Body of pancreas (tissue), 4 donors: ENCODE measurements around the gene ASIC2. TPM values are rescaled to one million over a fixed set of nuclear protein-coding genes. Genes with fewer than 3 reads are reported as not detected.

Source experiments
- ATAC-seq: fragments of 150-250 bp; one replicate; pipeline ENCODE4 v1.9.1; 2016
- DNase-seq, 4 donors: peaks; one replicate each; pipeline ENCODE4 v3.0.0-alpha.2; 2019
- H3K27ac ChIP-seq, 4 donors: fragments of 200-600 bp; sonication (generic); 1 replicate in 3 of 4; 2 replicates in 1 of 4; pipeline versions ENCODE4 v1.5.1 to v1.6.1; 2016 to 2019; ENCODE audit warnings: mild to moderate bottlenecking in 1 of 4, mixed read lengths in 1 of 4, moderate library complexity in 1 of 4
- H3K27me3 ChIP-seq, 2 donors: fragments of 200-600 bp; sonication (generic); one replicate each; pipeline ENCODE4 v1.6.0; 2016; ENCODE audit warnings: mild to moderate bottlenecking in 1 of 2
- H3K36me3 ChIP-seq, 2 donors: fragments of 200-600 bp; sonication (generic); replicated peaks in 1 of 2; 2 replicates each; pipeline ENCODE4 v1.5.1; 2016; ENCODE audit warnings: low read depth in 2 of 2; ENCODE audit not compliant: insufficient read depth in 1 of 2
- H3K4me1 ChIP-seq: fragments of 200-600 bp; sonication (generic); one replicate; pipeline ENCODE4 v1.6.0; 2016
- H3K4me3 ChIP-seq, 2 donors: fragments of 200-600 bp; sonication (generic); 1 replicate in 1 of 2; 2 replicates in 1 of 2; pipeline ENCODE4 v1.5.1; 2016 to 2019
- H3K9me3 ChIP-seq, 3 donors: fragments of 200-600 bp; sonication (generic); 1 replicate in 2 of 3; 2 replicates in 1 of 3; pipeline ENCODE4 v1.5.1; 2016
- CTCF ChIP-seq, 7 experiments: fragments of 450-650 bp in 4 of 7; fragments of 200-600 bp in 3 of 7; sonication (generic) in 3 of 7; IDR thresholded peaks; one replicate each; pipeline ENCODE4 v1.5.1; 2016 to 2019; ENCODE audit warnings: antibody characterized with exemption in 7 of 7
- POLR2A ChIP-seq, 3 donors: fragments of 450-650 bp; IDR thresholded peaks; one replicate each; pipeline ENCODE4 v1.6.1; 2016; ENCODE audit warnings: antibody characterized with exemption in 3 of 3, mild to moderate bottlenecking in 2 of 3
- WGBS, 2 donors: methylation state at CpG; one replicate each; pipeline ENCODE4 v1.1.5; 2017; 5-methylcytosine and 5-hydroxymethylcytosine counted together
- intact Hi-C: fragments of 100-400 bp; cut with DNase I; formaldehyde crosslinking; loops from one replicate; pipeline ENCODE4 v1.15.1; 2023
- total RNA-seq, 2 donors: library from RNA; depleted of rRNA; stranded (reverse); fragments of >200 nt; gene quantifications; one replicate each; pipeline ENCODE4 v1.1.0, GENCODE V29; 2016

ASIC2 gene
- total RNA-seq, 2 donors from 2014 or later, result not detected

GRCh38 chr17:33099252-33099651 is 193.8 kb downstream of the ASIC2 start:
- DNase-seq (no peak), ATAC-seq (no peak)
- Histone ChIP-seq H3K9me3 (no peaks in the 10 kb centered on the region), H3K4me1 (no peaks in the 10 kb centered on the region), H3K27me3 (no peaks in the 10 kb centered on the region), H3K27ac (no peak overlapping the region), H3K4me3 (no peak overlapping the region), H3K36me3 (no peaks in the 10 kb centered on the region)
- WGBS, 2 donors, result 77 to 79% methylated on average over 6 of the region's 6 CpGs
- intact Hi-C loops, result no loop called here
- no peak for TF ChIP-seq POLR2A (IDR thresholded peaks at IDR 0.05)
- no peak for TF ChIP-seq CTCF (IDR thresholded peaks at IDR 0.05)

DNA sequence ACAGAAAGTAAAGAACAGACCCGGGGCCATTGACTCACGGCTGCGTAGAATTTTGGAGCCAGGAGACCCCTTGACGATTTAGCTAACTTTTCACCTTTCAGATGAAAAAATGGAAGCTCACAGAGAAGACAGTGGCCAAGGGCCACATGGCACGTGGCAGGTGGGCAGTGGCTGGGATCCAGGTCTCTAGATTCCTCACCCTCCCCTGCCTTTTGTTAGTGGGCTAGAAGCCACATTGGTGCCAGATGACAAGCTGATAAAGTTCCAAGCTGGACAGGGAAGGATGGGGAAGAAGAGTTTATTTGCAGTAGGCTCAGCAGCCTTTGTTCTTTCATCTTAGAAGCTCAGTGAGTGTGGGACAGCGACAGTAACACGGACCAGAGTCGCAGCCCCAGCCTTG is 195.7 kb downstream of the ASIC2 start:
- H3K4me3 ChIP-seq, result no peak overlapping the region
- intact Hi-C loops, result no loop called here
- H3K36me3 ChIP-seq, result no peaks in the 10 kb centered on the region
- TF ChIP-seq CTCF (IDR thresholded peaks at IDR 0.05) (no peak), POLR2A (IDR thresholded peaks at IDR 0.05) (no peak)
- 53 to 58% methylated on average over 8 of the region's 8 CpGs for WGBS, 2 donors
- no peaks in the 10 kb centered on the region for H3K4me1 ChIP-seq
- ATAC-seq (no peak), DNase-seq (no peak)
- no peak overlapping the region for H3K27ac ChIP-seq
- H3K27me3 ChIP-seq, result no peaks in the 10 kb centered on the region
- no peaks in the 10 kb centered on the region for H3K9me3 ChIP-seq

DNA sequence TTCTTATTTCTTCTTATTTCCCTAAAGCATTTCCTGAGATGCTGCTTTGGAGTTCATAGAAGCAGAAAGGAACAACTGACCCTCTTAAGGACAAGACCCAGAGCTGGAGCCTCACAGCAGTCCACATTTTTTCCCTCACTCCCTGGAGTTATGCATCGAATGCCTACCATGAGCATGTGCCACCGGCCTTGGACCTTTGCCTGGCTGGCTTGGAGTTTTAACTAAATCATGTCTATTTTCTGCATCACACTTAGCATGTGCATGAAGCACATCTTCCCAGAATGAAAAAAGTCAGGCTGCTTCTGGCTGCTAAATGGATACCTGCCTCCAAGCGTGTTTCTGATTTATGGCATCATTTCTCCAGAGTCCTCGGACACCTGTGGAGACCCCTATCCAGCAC is 196.9 kb downstream of the ASIC2 start:
- no peak for ATAC-seq
- TF ChIP-seq POLR2A (IDR thresholded peaks at IDR 0.05), result no peak
- no peak for TF ChIP-seq CTCF (IDR thresholded peaks at IDR 0.05)
- WGBS, 2 donors, result 62% methylated on average over 4 of the region's 4 CpGs
- no peak for DNase-seq
- H3K27me3 ChIP-seq, result no peaks in the 10 kb centered on the region
- no peak overlapping the region for H3K4me3 ChIP-seq
- intact Hi-C loops, result no loop called here
- no peaks in the 10 kb centered on the region for H3K36me3 ChIP-seq
- H3K9me3 ChIP-seq, result no peaks in the 10 kb centered on the region
- no peaks in the 10 kb centered on the region for H3K4me1 ChIP-seq
- no peak overlapping the region for H3K27ac ChIP-seq

- no peaks in the 10 kb centered on the region for H3K36me3 ChIP-seq
- H3K9me3 ChIP-seq, result no peaks in the 10 kb centered on the region
- no peaks in the 10 kb centered on the region for H3K4me1 ChIP-seq
- no peak overlapping the region for H3K4me3 ChIP-seq
- H3K27me3 ChIP-seq, result no peaks in the 10 kb centered on the region
- TF ChIP-seq POLR2A (IDR thresholded peaks at IDR 0.05), result no peak
- no peak for TF ChIP-seq CTCF (IDR thresholded peaks at IDR 0.05)
- intact Hi-C loops, result no loop called here
- no peak for ATAC-seq
- WGBS, 2 donors, result 61% methylated on average over 5 of the region's 5 CpGs
- DNase-seq, result no peak
- no peak overlapping the region for H3K27ac ChIP-seq
Observed at GRCh38 chr17:33091271-33091670, 201.8 kb downstream of the ASIC2 start.

- no peaks in the 10 kb centered on the region for H3K27me3 ChIP-seq
- ATAC-seq, result no peak
- WGBS, 2 donors, result 35 to 61% methylated on average over 1 of the region's 1 CpG
Observed at GRCh38 chr17:33090806-33091205, 202.3 kb downstream of the ASIC2 start.

More at GRCh38 chr17:33090806-33091205, 202.3 kb downstream of the ASIC2 start:
- intact Hi-C loops, result no loop called here
- Histone ChIP-seq H3K4me3 (no peak overlapping the region), H3K27ac (no peak overlapping the region), H3K9me3 (no peaks in the 10 kb centered on the region), H3K36me3 (no peaks in the 10 kb centered on the region), H3K4me1 (no peaks in the 10 kb centered on the region)
- DNase-seq, result no peak
- TF ChIP-seq POLR2A (IDR thresholded peaks at IDR 0.05) (no peak), CTCF (IDR thresholded peaks at IDR 0.05) (no peak)
